ENCODE data around the gene FAM117A.

The FAM117A gene

DNA sequence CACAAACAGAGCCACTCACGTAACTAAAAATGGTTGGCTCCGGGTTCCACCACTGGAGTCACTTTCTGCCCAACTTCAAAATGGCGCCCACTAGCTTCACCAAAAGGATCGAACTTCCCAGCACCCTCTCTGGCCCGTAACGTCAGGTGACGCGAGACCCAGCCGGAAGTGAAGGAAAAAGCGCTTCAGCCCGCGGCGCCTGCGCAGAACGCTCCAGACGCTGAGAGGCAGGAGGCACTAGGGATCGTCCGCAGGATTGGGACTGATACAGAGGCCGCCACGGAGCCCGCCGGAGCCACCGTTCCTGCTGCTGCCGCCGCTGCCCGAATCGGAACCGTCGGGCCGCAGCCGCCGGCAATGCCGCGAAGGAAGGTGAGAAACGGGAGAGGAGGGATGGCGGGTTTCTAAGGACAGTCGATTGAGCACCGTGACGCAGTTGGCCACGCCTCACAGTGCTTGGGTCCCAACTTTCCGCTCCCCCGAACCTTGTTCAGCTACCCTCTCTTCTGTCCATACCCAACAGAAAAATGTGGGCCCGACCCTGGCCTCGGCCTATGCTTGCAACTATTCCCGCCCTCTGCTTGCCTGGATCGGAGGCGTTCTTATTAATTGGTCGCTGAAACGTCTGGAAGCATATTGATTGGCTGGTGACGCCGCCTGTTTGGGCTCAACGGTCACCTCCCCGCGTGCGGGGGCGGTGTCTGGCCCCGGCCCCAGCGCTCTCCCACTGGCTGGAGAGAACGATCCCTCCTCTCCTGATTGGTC lies 24.7 kb upstream of the FAM117A start, which contains the start of gene KAT7:
TSS of gene KAT7 (plus strand) at position 204 of the 765 bp plus-strand sequence. CDS start at position 358, 154 bp downstream.
- TF ChIP-seq, protein P1, sequence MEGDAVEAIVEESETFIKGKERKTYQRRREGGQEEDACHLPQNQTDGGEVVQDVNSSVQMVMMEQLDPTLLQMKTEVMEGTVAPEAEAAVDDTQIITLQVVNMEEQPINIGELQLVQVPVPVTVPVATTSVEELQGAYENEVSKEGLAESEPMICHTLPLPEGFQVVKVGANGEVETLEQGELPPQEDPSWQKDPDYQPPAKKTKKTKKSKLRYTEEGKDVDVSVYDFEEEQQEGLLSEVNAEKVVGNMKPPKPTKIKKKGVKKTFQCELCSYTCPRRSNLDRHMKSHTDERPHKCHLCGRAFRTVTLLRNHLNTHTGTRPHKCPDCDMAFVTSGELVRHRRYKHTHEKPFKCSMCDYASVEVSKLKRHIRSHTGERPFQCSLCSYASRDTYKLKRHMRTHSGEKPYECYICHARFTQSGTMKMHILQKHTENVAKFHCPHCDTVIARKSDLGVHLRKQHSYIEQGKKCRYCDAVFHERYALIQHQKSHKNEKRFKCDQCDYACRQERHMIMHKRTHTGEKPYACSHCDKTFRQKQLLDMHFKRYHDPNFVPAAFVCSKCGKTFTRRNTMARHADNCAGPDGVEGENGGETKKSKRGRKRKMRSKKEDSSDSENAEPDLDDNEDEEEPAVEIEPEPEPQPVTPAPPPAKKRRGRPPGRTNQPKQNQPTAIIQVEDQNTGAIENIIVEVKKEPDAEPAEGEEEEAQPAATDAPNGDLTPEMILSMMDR (IDR thresholded peaks at IDR 0.05; ENCODE audit: low read depth, low read length, missing control alignments), result no peak
- H3K4me3 ChIP-seq (ENCODE audit: low read depth, low read length), result peak within 1 kb of the TSS; percentile 94
- DNase-seq (ENCODE audit: low read depth), result peak; percentile 99

GRCh38 chr17:49787884-49788477 lies 24.1 kb upstream of the FAM117A start:
- DNase-seq (ENCODE audit: low read depth), result peak; percentile 24
- peak overlapping the region; percentile 94 for H3K4me3 ChIP-seq (ENCODE audit: low read depth, low read length)
- TF ChIP-seq, protein P1 (IDR thresholded peaks at IDR 0.05; ENCODE audit: low read depth, low read length, missing control alignments), result no peak

GRCh38 chr17:49784636-49785035 lies 20.7 kb upstream of the FAM117A start:
- DNase-seq (ENCODE audit: low read depth), result no peak
- TF ChIP-seq, protein P1 (IDR thresholded peaks at IDR 0.05; ENCODE audit: low read depth, low read length, missing control alignments), result no peak
- H3K4me3 ChIP-seq (ENCODE audit: low read depth, low read length), result no peak overlapping the region

DNA sequence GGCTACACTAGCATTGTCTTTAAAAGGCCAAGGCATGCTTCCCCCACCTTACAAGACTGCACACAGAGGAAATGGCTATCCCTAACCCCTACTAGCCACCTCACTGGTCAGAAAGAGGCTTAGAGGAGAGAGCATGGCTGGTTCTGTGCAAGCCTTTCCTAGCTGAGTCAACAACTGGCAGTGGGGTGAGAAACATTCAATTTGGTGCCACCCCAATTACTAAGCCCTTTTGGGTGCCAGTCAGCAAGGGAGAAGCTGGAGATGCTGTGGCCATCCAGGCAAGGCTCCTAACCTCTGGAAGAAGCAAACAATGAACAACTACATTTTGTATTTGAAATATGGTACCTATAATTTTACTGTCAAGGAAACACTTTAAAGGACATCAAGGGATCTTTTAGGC lies 19.9 kb upstream of the FAM117A start:
- H3K4me3 ChIP-seq (ENCODE audit: low read depth, low read length), result no peak overlapping the region
- TF ChIP-seq, protein P1 (IDR thresholded peaks at IDR 0.05; ENCODE audit: low read depth, low read length, missing control alignments), result no peak
- DNase-seq (ENCODE audit: low read depth), result no peak

DNA sequence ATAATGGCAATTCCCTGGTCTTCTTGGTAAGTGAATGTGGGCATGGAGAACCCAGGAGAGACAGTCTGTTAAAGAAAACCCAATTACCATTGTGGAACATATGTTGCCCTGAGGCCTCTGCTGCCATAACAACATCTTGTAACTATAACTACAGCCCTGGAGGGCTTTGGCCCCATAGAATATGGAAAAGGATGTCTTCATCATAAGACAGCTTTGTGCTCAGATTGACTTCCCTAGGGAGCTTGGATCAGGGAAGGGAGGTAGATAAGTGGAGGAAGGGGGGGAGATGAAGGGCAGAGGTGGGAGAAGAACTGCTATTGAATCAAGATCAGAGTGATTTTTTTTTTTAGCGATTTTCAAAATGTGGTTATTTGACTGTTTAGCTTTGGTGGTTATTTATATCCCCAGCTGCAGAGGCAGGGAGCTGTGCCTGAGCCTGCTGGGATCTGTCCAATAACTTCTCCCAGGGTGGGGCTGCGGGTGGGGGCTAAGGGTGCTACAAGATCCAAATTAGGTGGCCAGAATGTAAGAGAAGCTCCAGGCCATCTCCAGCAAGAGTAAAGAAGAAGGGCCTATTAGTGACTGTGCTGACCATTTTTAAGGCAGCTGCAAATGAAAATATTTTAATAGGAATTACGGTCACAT lies 19.3 kb upstream of the FAM117A start:
- H3K4me3 ChIP-seq (ENCODE audit: low read depth, low read length), result no peak overlapping the region
- TF ChIP-seq, protein P1 (IDR thresholded peaks at IDR 0.05; ENCODE audit: low read depth, low read length, missing control alignments), result no peak
- DNase-seq (ENCODE audit: low read depth), result no peak

DNA sequence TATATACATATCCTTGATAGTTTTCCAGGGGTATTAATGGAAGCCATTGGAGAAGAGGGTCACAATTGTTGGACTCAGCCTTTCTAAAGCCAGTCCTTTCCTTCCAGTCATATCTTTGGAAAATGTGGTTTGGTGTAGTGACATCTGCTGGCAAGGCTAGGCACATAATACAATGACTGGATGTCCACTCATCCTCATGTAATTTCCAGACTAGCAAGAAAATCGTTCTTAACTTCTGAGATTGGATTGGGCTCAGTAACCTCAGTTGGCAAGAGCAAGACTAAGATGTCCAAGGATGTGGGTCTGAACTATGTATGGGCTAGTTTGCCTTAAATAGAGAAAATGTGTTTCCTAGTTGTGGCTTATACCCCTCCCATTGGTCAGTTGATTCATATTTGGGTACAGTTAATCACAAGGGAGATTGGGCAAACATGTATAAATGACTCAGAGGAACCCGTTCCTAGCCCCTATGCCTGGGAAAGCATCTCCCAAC lies 15.9 kb upstream of the FAM117A start:
- no peak overlapping the region for H3K4me3 ChIP-seq (ENCODE audit: low read depth, low read length)
- TF ChIP-seq, protein P1 (IDR thresholded peaks at IDR 0.05; ENCODE audit: low read depth, low read length, missing control alignments), result peak; percentile 53
- DNase-seq (ENCODE audit: low read depth), result no peak
